Stimulated activated CD4-positive, alpha-beta T cell treated with anti-CD3 and anti-CD28 coated beads, Interleukin-12 subunit alpha, Interleukin-12 subunit beta, amount 100 ng/mL, for 4 hours (primary cell): ENCODE measurements around the gene TSPAN17.
A peak's percentile ranks its signal among the peaks of the same experiment; 100 is the strongest.
"Not testable (repeated sequence)": the region's sequence is repeated elsewhere in the genome, so short reads cannot be mapped to it uniquely, and the experiment has no call there.

Source experiments
- DNase-seq: peaks from one replicate; pipeline ENCODE4 v3.0.0-alpha.2; 2020

The TSPAN17 gene, protein sequence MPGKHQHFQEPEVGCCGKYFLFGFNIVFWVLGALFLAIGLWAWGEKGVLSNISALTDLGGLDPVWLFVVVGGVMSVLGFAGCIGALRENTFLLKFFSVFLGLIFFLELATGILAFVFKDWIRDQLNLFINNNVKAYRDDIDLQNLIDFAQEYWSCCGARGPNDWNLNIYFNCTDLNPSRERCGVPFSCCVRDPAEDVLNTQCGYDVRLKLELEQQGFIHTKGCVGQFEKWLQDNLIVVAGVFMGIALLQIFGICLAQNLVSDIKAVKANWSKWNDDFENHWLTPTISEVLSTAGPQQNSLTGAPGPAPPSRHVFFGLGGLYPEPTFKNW

DNA sequence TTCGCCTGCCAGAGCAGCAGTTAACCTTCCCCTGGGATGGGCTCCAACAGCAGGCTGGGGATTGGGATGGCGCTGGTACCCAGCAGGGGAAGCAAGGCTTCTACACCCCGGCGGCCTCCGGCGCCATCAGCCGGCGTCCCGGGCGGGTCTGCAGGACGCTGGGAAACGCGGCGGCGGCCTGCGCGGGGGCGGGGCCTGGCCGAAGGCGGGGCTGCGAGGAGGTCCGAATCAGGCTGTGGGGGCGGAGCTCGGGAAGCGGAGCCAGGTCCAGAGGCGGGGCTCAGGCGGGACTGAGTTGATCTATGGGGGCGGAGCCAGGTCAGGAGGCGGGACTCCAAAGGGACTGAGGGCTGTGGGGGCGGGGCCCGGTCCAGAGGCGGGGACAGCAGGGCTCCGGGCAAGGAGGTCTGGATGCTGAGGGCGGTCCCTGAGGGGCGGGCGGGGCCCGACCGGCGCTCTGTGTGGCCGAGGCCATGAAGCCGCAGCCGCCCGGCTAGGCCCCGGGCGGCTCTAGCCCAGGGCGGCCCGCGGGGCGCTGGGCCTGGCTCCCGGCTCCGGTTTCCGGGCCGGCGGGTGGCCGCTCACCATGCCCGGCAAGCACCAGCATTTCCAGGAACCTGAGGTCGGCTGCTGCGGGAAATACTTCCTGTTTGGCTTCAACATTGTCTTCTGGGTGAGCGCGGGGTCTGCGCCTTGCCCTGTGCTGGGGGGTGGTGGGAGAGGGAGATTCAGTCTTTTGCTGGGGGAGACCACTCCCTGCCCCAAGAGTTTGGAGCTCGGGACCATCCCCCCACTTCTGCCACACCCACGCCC, at the start of gene TSPAN17:
TSPAN17 (plus strand) TSS at position 455 of the 813 bp plus-strand sequence; CDS start at position 587, 132 bp downstream.
- peak; percentile 99 for DNase-seq

DNA sequence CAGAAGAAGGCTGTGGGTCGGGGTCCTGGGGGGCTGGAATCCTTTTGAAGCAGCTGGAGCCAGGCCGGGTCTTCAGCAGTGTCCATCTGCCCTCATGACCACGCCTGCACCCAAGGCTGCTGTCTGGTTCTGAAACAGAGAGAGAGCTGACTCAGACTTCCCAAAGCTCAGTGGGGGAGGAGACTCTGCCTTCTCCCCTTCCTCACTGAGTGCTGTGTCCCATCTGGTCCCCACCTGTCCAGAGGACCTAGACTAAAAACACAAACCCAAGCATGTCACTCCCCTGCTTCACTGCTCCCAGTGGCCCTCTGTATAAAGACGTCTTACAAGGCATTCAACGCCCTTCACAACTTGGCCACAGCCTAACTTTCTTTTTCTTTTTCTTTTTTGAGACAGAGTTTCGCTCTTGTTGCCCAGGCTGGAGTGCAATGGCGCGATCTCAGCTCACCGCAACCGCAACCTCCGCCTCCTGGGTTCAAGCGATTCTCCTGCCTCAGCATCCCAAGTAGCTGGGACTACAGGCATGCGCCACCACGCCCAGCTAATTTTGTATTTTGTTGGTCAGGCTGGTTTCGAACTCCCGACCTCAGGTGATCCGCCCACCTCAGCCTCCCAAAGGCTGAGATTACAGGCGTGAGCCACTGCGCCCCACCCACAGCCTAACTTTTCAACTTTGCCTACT, 47.4 kb upstream of the TSPAN17 start:
- not testable (repeated sequence) for DNase-seq

DNA sequence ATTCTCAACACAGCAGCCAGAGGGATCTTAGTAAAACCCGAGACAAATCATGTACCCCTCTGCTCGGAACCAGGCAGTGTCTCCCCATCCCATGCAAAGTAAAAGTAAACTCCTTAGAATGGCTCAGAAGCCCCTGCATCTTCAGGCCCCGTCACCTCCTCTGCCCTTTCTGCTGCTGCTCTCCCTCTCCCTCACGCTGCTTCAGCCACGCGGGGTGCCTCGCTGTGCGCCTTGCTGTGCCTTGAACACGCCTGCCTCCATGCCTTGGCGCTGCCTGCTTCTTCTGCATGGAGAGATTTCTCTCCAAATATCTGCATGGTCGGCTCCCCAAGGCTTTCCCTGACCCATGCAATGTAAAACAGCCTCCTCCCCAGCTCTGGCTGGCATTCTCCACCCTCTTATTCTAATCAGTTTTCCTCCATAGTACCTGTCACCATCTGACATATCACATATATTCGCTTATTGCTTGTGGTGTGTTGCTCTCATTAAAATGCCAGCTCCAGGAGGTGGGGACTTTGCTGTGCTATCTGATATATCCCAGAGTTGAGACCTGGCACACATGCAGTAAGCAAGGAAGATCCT, 45.3 kb upstream of the TSPAN17 start:
- DNase-seq = no peak

DNA sequence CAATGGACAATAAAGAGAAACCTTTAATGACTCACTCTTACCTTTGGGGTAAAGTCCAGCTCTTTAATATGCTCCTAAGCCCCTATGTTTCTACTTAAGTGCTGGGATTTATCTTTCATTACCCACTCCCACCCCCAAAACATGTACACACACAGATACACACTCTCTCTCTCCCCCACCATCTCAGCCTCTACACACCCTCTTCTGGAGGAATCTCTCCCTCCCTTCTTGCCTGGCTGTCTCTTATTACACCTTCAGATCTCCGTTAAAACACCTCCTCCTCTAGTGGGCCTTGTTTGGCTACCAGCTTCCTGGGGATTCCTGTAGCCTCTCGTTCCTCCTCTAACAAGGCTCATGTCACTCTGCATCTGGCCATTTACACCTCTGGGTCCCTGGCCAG, 44.2 kb upstream of the TSPAN17 start:
- DNase-seq = no peak

DNA sequence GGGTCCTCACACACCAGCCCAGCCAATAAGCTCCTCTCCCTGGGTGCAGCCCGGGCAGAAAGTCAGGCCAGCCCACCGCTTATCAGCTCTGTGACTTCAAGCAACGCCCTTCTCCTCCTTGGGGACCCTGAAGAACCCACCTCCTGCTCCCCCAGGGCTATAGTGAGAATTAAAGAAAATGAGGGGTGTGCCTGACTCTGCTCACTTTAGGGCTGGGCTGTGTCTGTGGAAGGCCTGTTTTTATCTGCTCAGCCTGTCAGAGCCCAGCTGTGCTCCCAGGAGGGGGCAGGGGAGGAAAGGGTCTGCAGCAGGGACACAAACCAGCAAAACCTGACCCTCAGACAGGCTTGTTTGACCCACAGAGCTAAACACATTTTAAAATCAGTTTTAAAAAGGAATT, 41.3 kb upstream of the TSPAN17 start:
- no peak for DNase-seq

DNA sequence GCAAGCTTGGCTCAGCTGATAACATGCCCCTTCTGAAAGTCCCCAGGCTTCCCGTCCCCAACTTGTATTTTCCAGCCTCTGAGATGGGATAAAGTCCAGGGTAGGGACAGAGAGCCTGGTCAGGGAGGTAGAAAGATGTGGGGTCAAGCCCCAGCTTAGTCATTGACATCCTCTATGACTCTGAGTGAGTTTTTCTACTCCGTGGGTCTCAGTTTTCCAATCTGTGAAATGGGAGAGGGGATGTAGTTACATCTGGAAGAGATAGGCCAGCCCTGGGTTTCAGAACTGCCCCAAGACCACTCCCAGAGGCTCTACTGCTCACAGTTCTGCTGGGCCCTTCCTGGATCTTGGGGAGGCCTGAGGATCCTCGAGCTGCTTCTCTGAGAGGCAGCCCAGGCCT, 40.4 kb upstream of the TSPAN17 start:
- DNase-seq = no peak

DNA sequence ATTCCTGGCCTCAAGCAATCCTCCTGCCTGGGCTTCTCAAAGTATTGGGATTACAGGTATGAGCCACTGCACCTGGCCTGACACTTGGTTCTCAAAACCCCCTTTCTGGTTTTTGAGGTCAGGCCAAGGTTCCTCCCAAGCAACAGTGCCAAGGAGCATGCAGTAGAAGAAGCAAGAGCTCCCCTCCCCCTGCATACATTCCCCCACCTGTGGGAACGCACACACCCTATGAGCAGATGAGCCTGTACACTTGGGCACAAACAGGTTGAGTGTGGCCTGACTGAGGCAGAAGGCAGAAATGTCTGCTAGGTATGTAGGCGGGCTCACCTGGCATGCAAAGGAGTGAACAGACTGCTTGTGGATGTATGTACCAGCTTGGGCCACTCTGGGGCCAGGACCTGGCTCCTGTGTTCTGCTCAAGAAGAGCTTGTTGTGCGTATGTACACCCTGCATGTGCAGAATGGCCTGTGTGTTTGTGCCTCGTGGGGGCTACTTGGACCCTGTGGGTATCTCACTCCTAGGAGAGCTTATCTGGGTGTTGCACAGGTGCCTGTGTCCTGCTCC, 39.1 kb upstream of the TSPAN17 start:
- no peak for DNase-seq

DNA sequence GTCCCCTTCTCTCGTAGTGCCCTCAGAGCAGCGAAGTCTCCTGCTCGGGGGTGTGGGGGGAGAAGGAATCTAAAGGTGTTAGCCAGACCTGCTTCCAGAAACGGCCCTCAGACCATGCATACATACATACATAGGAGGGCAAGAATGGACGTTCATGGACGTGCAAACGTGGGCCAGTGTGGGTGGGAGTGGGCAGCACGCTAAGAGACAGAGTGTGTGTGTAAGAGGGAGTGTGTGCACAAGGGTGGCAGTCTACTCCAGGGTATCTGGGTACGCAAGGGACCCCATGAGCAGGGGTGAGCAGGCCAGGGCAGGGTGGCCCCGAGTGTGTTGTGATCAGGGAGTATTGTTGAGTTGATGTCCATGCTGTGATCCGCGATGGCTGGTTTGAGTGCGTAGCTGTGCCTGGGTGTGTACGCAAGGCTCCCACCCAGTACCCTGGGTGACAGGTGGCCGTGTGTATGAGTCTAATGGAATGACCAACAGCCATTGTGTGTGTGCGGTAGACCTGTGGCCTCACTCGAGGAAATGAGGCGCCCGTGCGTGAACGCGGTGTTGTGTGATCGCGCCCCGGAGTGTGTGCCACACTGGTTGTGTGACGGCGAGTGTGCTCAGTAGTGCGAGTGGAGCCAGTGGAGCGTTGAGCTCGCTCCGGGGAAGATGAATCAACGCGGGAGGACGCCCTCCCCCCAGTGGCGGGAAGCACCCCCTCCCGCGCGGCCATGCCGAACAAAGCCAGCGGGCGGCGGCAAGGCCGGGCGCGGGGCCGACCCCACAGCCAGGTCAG, 38.2 kb upstream of the TSPAN17 start:
- DNase-seq = no peak

DNA sequence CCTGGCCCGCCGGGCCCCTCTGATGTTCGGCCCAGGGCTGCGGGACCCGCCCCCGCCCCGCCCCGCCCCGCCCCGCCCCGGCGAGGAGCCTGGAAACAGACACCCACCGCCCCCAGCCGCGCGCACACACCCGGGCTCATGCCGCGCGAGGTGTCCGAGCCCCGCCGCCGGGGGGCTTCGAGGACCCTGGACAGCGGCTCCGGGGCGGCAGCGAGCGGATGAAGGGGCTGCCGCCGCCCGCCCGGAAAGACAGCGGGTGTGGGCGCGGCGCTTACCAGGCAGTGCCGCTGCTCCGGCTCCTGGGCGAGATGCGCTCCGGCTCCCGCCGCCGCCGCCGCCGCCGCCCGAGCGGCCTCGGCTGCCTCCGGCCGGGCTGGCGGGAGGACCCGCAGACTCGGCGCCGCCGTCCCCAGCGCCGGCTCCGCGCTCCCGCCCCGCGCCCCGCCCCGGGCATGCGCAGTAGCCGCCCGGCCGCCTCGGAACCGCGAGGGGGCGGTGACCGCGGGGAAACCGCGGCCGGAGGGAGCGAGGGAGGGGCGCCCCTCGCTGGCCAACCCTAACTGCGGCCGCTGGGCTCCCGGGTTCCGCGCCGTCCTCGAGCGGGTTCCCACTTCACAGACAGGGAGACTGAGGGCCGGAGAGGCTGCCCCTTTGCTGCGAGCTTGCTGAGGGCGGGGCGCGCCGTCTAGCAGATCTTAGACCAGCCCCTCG, 37.4 kb upstream of the TSPAN17 start, which contains the start of gene GPRIN1:
GPRIN1 (minus strand) TSS at position 433 of the 711 bp plus-strand sequence. CDS start 10,322 bp downstream, outside the sequence.
- peak; percentile 65 for DNase-seq

DNA sequence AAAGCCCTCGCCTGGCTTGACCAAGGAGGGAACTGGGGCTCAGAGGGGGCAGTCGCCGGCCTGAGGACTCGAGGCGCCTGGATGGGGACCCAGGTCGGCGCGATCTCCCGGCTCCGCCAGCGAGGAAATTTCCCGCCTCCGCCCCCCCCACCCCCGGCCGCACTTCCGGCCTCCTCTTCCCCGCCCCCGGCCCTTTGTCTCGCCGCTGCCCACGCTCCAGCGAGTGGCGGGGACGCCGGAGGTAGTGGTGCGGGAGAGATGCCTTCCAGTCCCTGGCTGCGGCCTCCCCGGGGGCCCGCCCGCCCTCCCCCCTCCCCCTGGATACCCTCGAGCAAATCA, 36.9 kb upstream of the TSPAN17 start:
- DNase-seq = no peak

DNA sequence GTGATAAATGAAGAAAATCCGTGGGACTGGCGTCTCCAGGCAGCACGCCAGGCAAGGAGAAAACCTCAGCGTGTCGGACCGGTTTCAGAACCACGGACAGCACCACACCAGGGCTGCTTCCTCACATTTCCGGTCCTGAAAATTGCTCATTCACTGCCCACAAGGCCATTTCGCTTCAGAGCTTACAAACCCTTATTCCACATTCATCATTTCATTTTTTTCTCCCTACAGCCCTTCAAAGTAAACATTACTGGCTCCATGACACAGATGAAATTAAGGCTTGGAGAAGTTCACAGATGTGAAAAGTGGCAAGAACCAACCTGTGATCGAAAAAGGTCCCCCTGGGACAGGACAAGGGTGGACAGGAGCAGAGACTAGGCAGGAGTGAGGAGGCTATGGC, 35.8 kb upstream of the TSPAN17 start:
- peak; percentile 33 for DNase-seq

DNA sequence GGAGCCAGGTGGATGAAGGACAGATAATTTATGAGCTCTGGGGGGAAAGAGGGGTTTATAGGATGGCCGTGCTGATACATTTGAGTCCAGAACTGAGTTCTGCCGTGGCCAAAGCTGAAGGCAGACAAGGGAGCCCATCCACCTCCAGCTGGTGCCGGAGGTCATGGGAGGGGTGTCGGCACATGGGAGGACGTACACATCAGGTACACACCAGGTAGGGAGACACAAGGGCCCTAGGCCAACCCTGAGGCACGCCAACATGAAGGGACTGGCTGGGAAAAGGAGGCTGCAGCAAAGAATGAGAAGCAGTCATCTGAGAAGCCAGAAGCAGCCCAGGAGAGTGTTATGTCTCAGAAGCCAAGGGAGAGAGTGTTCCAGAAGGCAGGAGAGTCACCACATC, 35.3 kb upstream of the TSPAN17 start:
- DNase-seq = no peak

DNA sequence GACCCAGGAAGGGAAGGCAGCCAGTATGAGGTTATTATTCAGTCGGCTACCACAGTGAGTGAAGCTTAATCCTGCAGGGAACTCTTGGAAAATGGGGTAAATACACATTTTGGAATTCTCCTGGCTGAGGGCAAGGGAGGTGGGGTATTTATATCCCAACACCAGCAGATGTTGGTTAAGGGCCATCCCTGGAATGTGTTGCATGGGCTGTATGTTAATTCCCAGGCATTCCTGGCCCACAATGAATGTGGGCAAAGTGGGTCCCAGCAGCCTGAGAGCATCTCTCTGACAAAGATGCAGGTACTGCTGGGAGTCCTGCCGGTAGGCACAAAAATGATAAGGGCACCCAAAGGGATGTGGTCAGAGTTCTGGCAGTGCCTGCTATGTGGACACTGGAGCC, 34.4 kb upstream of the TSPAN17 start:
- no peak for DNase-seq

DNA sequence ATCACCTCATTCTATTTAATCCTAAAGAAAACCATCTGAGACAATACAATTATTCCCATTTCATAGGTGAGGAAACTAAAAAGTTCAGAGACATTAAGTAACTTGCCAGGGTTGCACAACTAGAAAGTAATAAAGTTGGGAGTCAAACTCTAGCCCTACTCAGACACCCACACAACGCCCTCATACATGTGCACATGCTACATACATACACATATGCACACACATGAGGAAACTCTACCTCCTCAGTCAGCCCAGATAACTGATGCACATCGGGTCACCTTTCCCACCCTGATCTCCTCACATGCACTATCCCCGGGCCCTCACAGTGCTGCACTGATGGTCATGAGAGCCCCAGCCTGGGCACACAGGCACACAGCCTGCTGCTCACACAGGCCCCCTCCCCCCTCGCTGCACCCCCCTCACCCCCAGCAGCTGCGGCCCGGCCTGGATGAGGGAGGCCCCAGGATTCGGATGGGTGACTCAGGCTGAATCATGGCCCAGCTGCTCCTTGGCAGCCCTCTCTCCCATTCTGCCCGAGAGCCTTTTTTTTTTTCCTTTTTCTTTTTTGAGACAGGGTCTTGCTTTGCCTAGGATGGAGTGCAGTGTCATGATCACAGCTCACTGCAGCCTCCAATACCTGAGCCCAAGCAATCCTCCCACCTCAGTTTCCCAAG, 32.3 kb upstream of the TSPAN17 start:
- DNase-seq = no peak

DNA sequence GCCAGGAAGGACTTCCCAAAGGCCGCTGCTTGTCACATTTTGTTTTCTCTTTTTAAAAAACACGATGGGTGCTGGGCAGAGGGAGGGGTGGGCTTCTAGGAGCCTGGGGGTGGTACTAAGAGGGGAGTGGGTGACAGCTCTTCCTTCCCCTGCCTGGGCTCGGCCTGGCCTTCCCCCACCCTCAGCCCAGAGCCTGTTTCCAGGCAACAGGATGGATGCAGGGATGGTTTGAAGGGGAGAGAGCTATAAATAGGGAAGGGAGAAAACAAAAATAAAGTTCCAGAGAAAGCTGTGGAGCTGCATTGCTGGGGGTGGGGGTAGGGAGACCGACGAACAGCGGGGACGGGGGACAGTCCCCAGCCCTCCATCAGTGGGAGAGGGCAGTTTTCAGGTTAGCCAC, 30.8 kb upstream of the TSPAN17 start:
- DNase-seq = no peak

DNA sequence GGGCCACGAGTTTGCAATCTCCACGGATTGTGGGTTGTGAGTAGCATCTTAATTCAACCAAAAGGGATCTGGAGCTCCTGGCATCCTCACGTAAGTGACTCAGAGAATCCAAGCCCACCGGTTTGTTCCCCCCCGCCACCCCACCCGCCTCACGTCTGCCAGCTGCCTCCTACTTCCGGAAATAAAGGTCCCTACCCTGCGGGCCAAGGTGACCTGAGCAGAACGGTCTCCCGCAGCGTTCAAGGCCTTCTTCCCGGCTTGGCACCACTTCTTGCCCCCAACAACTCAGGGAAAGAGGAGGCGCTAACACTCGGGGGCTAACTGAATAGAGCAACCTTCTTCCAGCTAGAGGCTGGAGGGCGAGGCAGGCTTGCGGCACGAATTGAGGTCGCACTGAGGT, 28.5 kb upstream of the TSPAN17 start:
- DNase-seq = no peak

DNA sequence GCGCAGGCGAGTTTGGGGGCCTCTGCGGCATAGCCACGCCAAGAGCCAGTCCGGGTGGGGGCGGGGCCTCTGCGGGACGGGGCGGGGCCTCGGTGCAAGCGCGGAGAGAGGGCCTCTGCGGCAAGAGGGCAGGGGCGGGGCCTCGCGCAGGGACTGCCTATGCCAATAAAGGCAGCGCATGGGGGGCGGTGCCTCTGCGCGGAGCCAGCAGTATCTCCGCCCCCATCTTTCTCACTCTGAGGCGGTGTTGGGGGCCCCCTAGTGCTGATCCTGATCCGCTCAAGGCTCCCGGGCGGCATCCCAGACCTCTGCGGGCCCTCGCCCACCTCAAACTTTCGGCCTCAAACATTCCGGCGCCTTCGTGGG, 28.1 kb upstream of the TSPAN17 start:
- peak; percentile 76 for DNase-seq

DNA sequence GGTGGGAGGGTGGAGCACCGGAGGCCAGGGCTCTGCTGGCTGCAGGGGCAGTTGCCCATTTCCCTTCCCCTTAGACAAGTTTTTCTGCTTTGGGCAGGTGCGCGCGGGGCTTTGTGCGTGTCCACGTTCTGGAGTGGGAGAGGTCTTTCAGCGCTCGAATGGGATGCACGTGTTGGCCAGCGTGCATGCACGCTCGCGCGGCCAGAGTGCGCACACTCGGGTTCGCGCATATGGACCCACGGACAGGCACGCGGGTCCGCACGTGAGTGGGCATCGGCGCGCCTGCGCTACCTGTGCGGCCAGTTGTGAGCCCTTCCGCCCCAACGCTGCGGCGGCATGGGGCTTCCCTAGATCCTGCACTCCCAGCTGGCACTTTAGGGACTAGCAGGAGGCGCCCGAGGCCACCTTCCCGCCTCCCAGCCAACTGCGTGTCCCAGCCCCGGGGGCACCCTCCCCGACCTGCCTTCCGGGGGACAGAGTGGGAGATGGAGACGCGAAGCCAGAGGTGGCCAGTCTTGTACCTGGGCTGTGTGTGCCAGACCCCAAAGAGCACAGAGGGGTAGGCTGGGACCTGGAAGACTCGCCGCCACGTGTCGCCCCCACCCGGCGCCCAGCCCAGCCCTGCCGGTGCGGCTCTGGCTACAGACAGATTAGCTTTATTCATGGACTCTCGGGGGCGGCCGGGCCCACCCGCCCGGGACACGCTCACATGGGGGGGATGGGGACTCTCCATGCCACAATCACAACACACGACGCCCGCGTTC, 27.5 kb upstream of the TSPAN17 start:
- DNase-seq = no peak

DNA sequence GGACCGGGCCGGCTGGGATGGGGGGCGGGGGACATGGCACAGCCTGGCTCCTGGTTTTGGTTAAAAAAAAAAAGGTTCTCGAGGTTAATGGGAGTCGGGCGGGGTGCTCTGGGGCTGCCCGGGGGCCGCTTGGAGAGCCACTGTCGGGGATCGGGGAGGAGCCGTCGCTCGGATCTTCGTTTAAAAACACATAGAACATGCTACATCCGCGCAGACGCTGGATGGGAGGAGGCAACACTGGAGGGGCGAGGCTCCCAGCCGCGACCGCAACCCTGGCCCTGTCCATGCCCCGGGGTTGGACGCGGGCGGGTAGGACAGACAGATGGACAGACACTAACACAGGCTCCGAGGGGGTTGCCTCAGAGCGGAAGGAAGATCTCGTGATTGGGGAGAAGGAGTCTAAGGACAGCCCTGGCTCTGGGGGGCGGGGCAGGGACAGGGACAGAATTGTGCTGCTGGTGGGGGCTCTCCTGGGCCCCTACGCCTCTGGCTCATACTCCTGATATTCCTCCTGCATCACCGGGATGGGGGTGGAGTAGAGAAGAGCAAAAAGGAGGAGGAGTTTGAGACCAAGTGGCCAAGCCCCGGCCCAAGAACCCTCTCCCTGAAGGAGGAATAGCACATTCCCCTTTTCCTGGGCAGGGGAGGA, 26.8 kb upstream of the TSPAN17 start:
- DNase-seq = no peak

DNA sequence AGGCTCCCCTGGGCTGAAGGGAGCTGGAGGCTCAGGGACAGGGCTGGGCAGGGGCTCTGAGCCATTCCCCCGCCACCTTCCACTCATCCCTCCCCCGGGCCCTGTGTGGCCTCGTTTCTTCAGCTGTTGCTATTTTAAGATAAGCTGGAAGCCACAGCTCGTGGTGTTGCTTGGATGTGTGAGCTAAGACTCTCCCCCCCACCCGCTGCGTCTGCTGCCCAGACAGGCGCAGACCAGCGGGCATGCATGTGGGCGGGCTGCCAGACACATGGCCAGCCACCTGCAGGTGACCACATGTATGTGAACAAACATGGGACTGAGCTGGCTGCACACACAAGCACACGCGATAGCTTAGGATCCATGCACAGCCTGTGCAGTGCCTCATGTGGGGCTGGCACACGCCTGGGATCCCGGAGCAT, 25.6 kb upstream of the TSPAN17 start:
- DNase-seq = no peak
